HCEC 1CT (cell line): ENCODE results near the gene HDAC4.

ENCODE experiments used
- DNase-seq: peaks from one replicate; pipeline ENCODE4 v3.0.0-alpha.2; 2017

Gene HDAC4

DNA sequence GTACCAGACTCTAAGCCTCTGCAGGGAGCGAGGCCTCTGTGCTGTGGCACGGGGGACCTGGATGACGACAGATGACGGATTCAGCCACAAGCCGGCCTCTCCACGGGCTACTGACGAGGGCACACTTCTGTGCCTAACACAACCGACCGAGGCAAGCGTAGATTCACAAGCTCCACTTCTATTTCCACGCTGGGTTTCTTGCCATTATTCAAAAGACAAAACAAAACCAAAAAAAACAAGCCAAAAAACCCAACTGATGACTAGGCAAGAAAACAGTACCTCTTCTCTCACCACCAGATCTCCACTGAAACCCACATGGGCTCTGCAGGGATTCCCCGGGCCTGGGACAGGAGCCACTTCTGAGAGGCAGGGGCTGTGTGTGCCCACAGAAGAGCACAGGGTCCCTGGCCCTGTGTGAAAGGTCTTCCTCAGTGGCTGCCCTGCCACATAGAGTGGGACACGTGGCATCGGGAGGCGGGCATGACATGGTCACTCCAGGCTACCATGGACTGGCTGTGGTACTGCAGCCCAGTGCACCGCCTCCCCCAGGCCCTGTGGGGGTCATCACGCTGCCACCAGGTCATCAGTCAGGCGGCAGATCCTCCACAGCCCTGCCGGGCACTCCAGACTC is 254.7 kb downstream of the HDAC4 start:
- no peak for DNase-seq

GRCh38 chr2:239145601-239146000 is 255.2 kb downstream of the HDAC4 start:
- no peak for DNase-seq

DNA sequence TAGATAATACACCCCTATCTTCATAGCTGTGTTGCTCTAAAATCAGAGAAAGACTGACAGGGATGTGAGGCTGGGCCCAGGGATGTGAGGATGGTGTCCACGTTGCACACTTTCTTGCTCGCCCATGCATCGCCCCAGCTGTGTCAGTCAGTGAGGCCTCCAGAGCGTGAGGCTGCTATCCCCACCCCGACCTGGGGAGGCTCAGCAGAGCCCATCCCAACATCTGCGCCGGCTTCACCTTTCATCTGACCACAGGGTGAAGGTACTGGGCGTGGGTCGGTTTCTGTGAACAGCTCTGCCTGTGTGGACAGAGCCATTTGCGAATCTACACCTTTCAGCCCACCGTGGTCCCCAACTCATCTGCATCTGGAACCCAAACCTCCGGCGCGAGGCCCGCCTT is 255.7 kb downstream of the HDAC4 start:
- no peak for DNase-seq

DNA sequence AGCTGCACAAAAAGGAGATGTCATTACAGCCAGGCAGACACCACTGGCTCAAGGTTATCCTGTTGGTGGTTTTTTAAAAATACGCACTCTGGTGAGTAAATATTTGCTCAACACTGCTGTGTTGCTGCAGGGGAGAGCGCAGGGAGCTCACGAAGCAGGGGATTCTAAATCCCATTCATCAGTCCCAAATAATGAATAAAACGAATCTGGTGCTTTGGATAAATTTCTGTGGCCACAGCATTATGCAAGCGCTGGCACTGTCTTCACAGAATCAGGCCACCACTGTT is 256.2 kb downstream of the HDAC4 start:
- DNase-seq, result no peak

DNA sequence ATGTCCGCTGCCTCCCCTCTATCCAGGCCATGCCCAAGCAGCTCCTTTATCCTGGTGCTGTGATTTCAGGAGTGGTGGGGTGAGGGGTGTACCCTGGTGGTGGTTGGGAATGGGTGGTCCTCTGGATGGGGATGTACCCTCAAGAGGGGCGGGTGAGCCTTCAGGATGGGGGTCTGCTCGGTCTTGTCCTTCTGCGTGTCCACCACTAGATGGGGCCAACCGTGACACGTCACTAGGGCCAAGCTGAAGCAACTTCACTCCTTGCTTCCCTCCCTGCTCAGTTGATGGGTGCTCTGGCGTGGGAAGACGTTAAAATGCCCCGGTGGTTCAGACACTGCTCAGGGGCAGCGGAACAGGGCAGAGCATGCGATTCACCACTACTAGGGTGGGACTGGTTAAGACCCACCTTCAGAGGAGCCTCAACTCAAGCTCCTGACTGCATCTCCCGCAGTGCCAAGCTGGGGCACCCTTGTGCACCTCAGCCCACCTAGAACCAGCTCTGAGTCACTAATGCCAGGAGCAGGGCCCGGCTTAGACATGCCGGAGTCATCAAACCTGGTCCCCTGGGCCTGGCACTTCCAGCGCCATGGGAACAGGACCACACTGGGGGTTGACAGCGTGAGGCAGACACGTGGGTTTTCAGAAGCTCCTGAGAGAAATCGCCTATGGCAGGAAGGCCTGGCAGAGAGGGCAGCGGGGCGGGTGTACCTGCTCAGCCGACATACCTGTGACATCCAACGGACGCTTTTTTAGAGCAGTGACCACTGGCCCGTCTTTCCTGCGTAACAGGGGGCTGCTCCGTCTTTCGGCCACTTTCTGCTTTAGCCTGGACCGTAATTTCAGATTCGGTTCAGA is 256.7 kb downstream of the HDAC4 start:
- peak; percentile 19 for DNase-seq

DNA sequence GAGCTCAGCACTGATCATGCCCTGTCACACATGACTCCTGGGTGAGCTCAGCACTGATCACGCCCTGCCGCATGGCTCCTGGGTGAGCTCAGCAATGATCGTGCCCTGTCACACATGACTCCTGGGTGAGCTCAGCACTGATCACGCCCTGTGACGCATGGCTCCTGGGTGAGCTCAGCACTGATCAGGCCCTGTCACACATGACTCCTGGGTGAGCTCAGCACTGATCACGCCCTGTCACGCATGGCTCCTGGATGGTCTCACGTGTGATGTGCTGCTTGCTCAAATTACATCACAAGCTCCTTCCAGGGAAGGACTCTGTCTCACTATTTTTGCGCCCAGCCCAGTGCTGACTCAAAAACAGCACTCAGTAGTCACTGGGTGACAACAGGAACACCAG is 258.0 kb downstream of the HDAC4 start:
- DNase-seq, result no peak

- no peak for DNase-seq
Measured at GRCh38 chr2:239142296-239142695, 258.5 kb downstream of the HDAC4 start.

GRCh38 chr2:239141021-239141760 is 259.6 kb downstream of the HDAC4 start:
- no peak for DNase-seq

DNA sequence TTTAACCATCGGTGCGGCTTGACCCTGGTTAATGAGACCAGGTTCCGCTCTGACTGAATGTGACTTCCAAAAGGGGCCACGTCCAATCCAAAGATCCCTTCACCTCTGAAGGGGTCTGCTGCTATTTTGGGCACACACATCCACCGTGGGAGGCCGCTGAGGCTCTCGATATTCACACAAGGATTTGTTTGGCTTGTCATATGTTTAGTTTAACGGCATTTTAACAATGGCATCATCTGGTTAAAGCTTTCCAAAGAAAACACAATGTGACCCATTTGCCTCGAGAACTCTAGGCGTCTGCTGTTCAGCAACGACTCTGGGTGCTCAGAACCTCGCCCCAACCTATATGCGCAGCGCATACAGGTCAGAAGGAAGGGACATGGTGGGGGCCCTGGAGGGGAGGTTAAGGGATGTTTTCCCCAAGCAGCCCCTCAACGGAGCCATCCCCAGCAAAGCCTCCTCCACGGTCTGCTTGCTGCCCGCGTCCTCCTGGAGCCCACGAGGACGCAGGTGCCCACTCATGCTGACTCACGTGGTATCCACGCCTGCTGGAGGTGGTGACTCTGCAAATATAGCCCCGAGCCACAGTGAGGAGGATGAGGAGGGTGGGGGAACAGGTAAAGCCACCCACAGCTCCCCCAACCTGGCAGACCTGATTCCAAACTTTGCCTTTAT is 260.3 kb downstream of the HDAC4 start:
- no peak for DNase-seq

- no peak for DNase-seq
Measured at GRCh38 chr2:239139566-239139965, 261.3 kb downstream of the HDAC4 start.

GRCh38 chr2:239139101-239139500 is 261.7 kb downstream of the HDAC4 start:
- no peak for DNase-seq

GRCh38 chr2:239138610-239139009 is 262.2 kb downstream of the HDAC4 start:
- DNase-seq, result no peak

GRCh38 chr2:239137898-239138283 is 262.9 kb downstream of the HDAC4 start:
- DNase-seq, result no peak

GRCh38 chr2:239137165-239137897 is 263.5 kb downstream of the HDAC4 start:
- DNase-seq, result no peak

- no peak for DNase-seq
Measured at GRCh38 chr2:239136762-239137161, 264.1 kb downstream of the HDAC4 start.

DNA sequence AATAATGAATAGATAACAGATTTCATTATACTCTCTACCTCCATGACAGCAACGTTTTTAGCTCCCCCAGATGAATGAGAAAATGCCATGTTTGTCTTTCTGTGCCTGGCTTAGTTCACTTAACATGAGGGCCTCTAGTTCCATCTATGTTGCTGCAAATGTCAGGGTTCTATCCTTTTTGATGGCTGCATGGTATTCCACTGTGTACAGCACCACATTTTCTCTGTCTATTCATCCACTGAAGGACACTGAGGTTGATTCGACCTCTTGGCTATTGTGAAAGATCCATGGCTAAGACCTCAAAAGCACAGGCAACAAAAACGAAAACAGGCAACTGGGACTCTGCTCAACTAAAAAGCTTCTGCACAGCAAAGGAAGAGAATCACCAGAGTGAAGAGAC is 264.6 kb downstream of the HDAC4 start:
- no peak for DNase-seq

- DNase-seq, result no peak
Measured at GRCh38 chr2:239135531-239135930, 265.3 kb downstream of the HDAC4 start.

DNA sequence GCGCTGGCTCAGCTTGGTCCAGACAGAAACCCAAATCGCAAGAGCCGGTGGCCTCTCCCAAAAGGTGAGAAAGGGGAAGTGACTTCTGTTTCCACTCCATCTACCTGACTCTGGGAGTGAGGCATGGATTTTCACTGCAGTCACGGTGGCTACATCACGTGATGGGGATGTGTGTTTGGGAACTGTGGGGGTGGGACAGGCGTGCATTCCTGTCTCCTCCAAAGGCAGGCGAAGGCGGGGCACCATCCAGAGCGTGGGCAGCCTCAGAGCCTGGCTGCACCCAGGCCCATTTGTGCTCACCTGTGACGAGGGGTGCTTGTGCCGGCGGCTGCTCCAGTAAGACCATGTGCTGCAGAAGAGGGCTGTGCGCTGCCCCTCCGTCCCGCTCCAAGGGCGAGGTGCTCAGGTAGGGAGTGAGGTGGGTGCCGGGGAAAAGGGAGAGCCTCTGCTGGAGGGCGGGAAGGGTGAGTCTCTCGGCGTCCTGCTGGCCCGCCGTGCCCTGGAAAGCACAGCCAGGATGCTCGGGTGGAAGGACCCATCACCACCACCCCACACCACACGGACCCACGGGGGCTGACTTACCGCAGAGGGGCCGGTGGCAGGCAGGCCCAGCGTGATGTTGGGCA is 266.8 kb downstream of the HDAC4 start:
- DNase-seq, result no peak

GRCh38 chr2:239132786-239133185 is 268.0 kb downstream of the HDAC4 start:
- no peak for DNase-seq

GRCh38 chr2:239132156-239132709 is 268.6 kb downstream of the HDAC4 start:
- no peak for DNase-seq

- DNase-seq, result no peak
Measured at GRCh38 chr2:239131521-239131920, 269.3 kb downstream of the HDAC4 start.

GRCh38 chr2:239130786-239131325 is 270.0 kb downstream of the HDAC4 start:
- DNase-seq, result no peak
